H1 (cell line): ENCODE results near the gene CISH. TPM values are rescaled to one million over a fixed set of nuclear protein-coding genes. Genes with fewer than 3 reads are reported as not detected.

Experiments
- CTCF ChIA-PET: fragments of 300-600 bp; sonication (Branson Sonifier 250); formaldehyde crosslinking; loops from one replicate; lab custom pipeline; 2021; ENCODE audit not compliant: partially characterized antibody; lab: Charles Lee
- POLR2A ChIA-PET: fragments of 300-600 bp; sonication (Branson Sonifier 250); formaldehyde crosslinking; loops from one replicate; lab custom pipeline; 2021; ENCODE audit warnings: inconsistent platforms; ENCODE audit not compliant: partially characterized antibody; lab: Charles Lee
- DNase-seq, 2 experiments: peaks; one replicate each; pipeline versions ENCODE4 v3.0.0 to v3.0.0-alpha.2; 2010 to 2022; ENCODE audit warnings: low spot score in 2 of 2, low read depth in 1 of 2, mixed read lengths in 1 of 2
- FAIRE-seq: peaks from 2 replicates; lab custom pipeline; 2011; peaks lifted over from hg19 to GRCh38; lab: Jason Lieb, UNC
- H2AFZ ChIP-seq: 2 replicates; pipeline ENCODE4 v1.8.1; 2012; ENCODE audit warnings: low read length, inconsistent platforms
- H2AK5ac ChIP-seq: 2 replicates; pipeline ENCODE4 v1.6.1; 2013; ENCODE audit warnings: low read depth, low read length
- H2BK120ac ChIP-seq: replicated peaks from 2 replicates; pipeline ENCODE3; 2013; ENCODE audit warnings: low read depth, low read length, inconsistent platforms
- H2BK12ac ChIP-seq: 2 replicates; pipeline ENCODE4 v1.6.1; 2013; ENCODE audit warnings: low read depth, low read length
- H2BK15ac ChIP-seq: 2 replicates; pipeline ENCODE4 v1.6.1; 2013; ENCODE audit warnings: low read length
- H2BK20ac ChIP-seq: 2 replicates; pipeline ENCODE4 v1.6.1; 2013; ENCODE audit warnings: low read length
- H2BK5ac ChIP-seq: 2 replicates; pipeline ENCODE4 v1.6.1; 2013; ENCODE audit warnings: low read depth, low read length
- H3K14ac ChIP-seq: 2 replicates; pipeline ENCODE4 v1.6.1; 2013; ENCODE audit warnings: inconsistent platforms; ENCODE audit not compliant: insufficient read length
- H3K18ac ChIP-seq: 2 replicates; pipeline ENCODE4 v1.6.1; 2013; ENCODE audit warnings: low read length; ENCODE audit errors: extremely low read depth
- H3K23ac ChIP-seq: 2 replicates; pipeline ENCODE4 v1.6.1; 2013; ENCODE audit warnings: inconsistent platforms; ENCODE audit not compliant: insufficient read length
- H3K23me2 ChIP-seq: 2 replicates; pipeline ENCODE4 v1.6.1; 2013; ENCODE audit warnings: low read depth, low read length
- H3K27ac ChIP-seq: 2 replicates; pipeline ENCODE4 v1.6.1; 2011; ENCODE audit warnings: low read depth, low read length, inconsistent platforms
- H3K27me3 ChIP-seq, 4 experiments: replicated peaks in 1 of 4; 1 replicate in 1 of 4; 2 replicates in 3 of 4; pipeline versions ENCODE4 v1.6.1 to v1.8.1; 2011 to 2013; ENCODE audit warnings: low read length in 3 of 4, mild to moderate bottlenecking in 3 of 4, inconsistent platforms in 2 of 4, mixed read lengths in 2 of 4, moderate library complexity in 1 of 4; ENCODE audit not compliant: control insufficient read depth in 3 of 4, insufficient read depth in 3 of 4; ENCODE audit errors: extremely low read depth in 1 of 4
- H3K36me3 ChIP-seq, 4 experiments: 2 replicates each; pipeline versions ENCODE4 v1.6.1 to v1.8.1; 2011 to 2013; ENCODE audit warnings: mild to moderate bottlenecking in 4 of 4, low read length in 3 of 4, moderate library complexity in 2 of 4, control low read depth in 1 of 4, inconsistent platforms in 1 of 4; ENCODE audit not compliant: insufficient read depth in 4 of 4, control insufficient read depth in 2 of 4
- H3K4ac ChIP-seq: replicated peaks from 2 replicates; pipeline ENCODE3; 2013; ENCODE audit warnings: low read length, low read depth, mixed read lengths, inconsistent platforms; ENCODE audit not compliant: insufficient read length
- H3K4me1 ChIP-seq, 4 experiments: replicated peaks in 1 of 4; 1 replicate in 1 of 4; 2 replicates in 3 of 4; pipeline versions ENCODE4 v1.6.1 to v1.8.1; 2011 to 2013; ENCODE audit warnings: low read length in 3 of 4, inconsistent platforms in 2 of 4, mixed read lengths in 1 of 4; ENCODE audit not compliant: insufficient read depth in 4 of 4, control insufficient read depth in 3 of 4
- H3K4me2 ChIP-seq, 2 experiments: 2 replicates each; pipeline versions ENCODE4 v1.6.1 to v1.8.1; 2011 to 2013; ENCODE audit warnings: low read depth in 2 of 2, low read length in 2 of 2, control low read depth in 1 of 2, inconsistent platforms in 1 of 2, mild to moderate bottlenecking in 1 of 2; ENCODE audit not compliant: insufficient read depth in 1 of 2
- H3K4me3 ChIP-seq, 4 experiments: fragments of 200-600, 300-600 bp in 1 of 4; sonication (generic), shearing (Covaris generic), sonication (Bioruptor Twin) in 1 of 4; 2 replicates each; pipeline versions ENCODE4 v1.5.1 to v1.8.1; 2011 to 2016; ENCODE audit warnings: low read length in 4 of 4, low read depth in 3 of 4, control low read depth in 2 of 4, inconsistent platforms in 2 of 4, mild to moderate bottlenecking in 2 of 4, mixed read lengths in 1 of 4, moderate library complexity in 1 of 4; ENCODE audit not compliant: insufficient read depth in 2 of 4; ENCODE audit errors: extremely low read depth in 1 of 4
- H3K56ac ChIP-seq: replicated peaks from 2 replicates; pipeline ENCODE3; 2013; ENCODE audit warnings: low read depth, mild to moderate bottlenecking, mixed read lengths, low read length, inconsistent platforms; ENCODE audit not compliant: insufficient read length
- H3K79me1 ChIP-seq: 2 replicates; pipeline ENCODE4 v1.6.1; 2013; ENCODE audit warnings: low read depth, low read length, control low read depth
- H3K79me2 ChIP-seq, 2 experiments: 2 replicates each; pipeline versions ENCODE4 v1.6.1 to v1.8.1; 2012 to 2013; ENCODE audit warnings: low read length in 2 of 2, mild to moderate bottlenecking in 2 of 2, inconsistent platforms in 1 of 2; ENCODE audit not compliant: insufficient read depth in 2 of 2, control insufficient read depth in 1 of 2
- H3K9ac ChIP-seq, 4 experiments: replicated peaks in 1 of 4; 1 replicate in 1 of 4; 2 replicates in 3 of 4; pipeline versions ENCODE4 v1.6.1 to v1.8.1; 2011 to 2013; ENCODE audit warnings: low read depth in 3 of 4, low read length in 3 of 4, control low read depth in 2 of 4, mild to moderate bottlenecking in 2 of 4, moderate library complexity in 2 of 4, inconsistent platforms in 1 of 4; ENCODE audit errors: extremely low read depth in 1 of 4
- H3K9me3 ChIP-seq, 2 experiments: 2 replicates each; pipeline versions ENCODE4 v1.6.1 to v1.8.1; 2012 to 2013; ENCODE audit warnings: mild to moderate bottlenecking in 2 of 2, moderate library complexity in 2 of 2, control low read depth in 1 of 2, inconsistent platforms in 1 of 2, low read depth in 1 of 2, low read length in 1 of 2, mixed read lengths in 1 of 2; ENCODE audit not compliant: insufficient read depth in 2 of 2
- H4K20me1 ChIP-seq, 2 experiments: replicated peaks in 1 of 2; 2 replicates each; pipeline versions ENCODE3 to v1.8.1; 2011 to 2013; ENCODE audit warnings: inconsistent platforms in 2 of 2, low read length in 2 of 2, mild to moderate bottlenecking in 1 of 2; ENCODE audit not compliant: insufficient read depth in 2 of 2, control insufficient read depth in 1 of 2
- H4K5ac ChIP-seq: 2 replicates; pipeline ENCODE4 v1.6.1; 2013; ENCODE audit warnings: low read length, low read depth, mixed read lengths, inconsistent platforms; ENCODE audit not compliant: insufficient read length
- H4K8ac ChIP-seq: 2 replicates; pipeline ENCODE4 v1.8.0; 2013; ENCODE audit warnings: mild to moderate bottlenecking, moderate library complexity, low read length, inconsistent platforms; ENCODE audit not compliant: insufficient read depth; ENCODE audit errors: extremely low read depth
- H4K91ac ChIP-seq: replicated peaks from 2 replicates; pipeline ENCODE3; 2013; ENCODE audit warnings: low read length, mixed read lengths, inconsistent platforms; ENCODE audit not compliant: insufficient read length
- BACH1 ChIP-seq: IDR thresholded peaks from 2 replicates; pipeline ENCODE4 v1.6.1; 2012; ENCODE audit warnings: low read length, improper control_type of control experiment
- BRCA1 ChIP-seq: IDR thresholded peaks from 2 replicates; pipeline ENCODE4 v1.6.1; 2012; ENCODE audit warnings: low read depth, low read length, improper control_type of control experiment
- CTBP2 ChIP-seq: IDR thresholded peaks from 2 replicates; pipeline ENCODE4 v1.7.0; 2011; ENCODE audit warnings: borderline replicate concordance, mild to moderate bottlenecking, moderate library complexity, mixed read lengths, low read length; ENCODE audit not compliant: insufficient read depth, insufficient read length
- EGR1 ChIP-seq: IDR thresholded peaks from 2 replicates; pipeline ENCODE4 v1.6.1; 2011; ENCODE audit warnings: low read depth, low read length, borderline replicate concordance
- EP300 ChIP-seq, 2 experiments: IDR thresholded peaks; 1 replicate in 1 of 2; 2 replicates in 1 of 2; pipeline ENCODE4 v1.6.1; 2011 to 2012; ENCODE audit warnings: low read depth in 2 of 2, low read length in 2 of 2, mild to moderate bottlenecking in 2 of 2, borderline replicate concordance in 1 of 2, inconsistent platforms in 1 of 2, moderate library complexity in 1 of 2
- KDM4A ChIP-seq: IDR thresholded peaks from one replicate; pipeline ENCODE4 v1.7.1; 2012; ENCODE audit warnings: low read depth, mild to moderate bottlenecking, moderate library complexity, low read length, inconsistent platforms; ENCODE audit not compliant: severe bottlenecking
- POLR2AphosphoS5 ChIP-seq: IDR thresholded peaks from 2 replicates; pipeline ENCODE4 v1.6.1; 2011; ENCODE audit warnings: low read depth, low read length
- WGBS, 2 experiments: shearing (Covaris generic) in 1 of 2; methylation state at CpG; one replicate each; pipeline versions ENCODE4 v1.1.6 to v1.1.7; 2013 to 2015; ENCODE audit warnings: low lambda C conversion rate in 2 of 2, mixed read lengths in 2 of 2, inconsistent platforms in 1 of 2, low coverage in 1 of 2, missing lambda C conversion rate in 1 of 2; ENCODE audit not compliant: insufficient replicate concordance in 2 of 2, insufficient coverage in 1 of 2, insufficient read length in 1 of 2; ENCODE audit errors: extremely low coverage in 1 of 2, missing lambda C conversion rate in 1 of 2; 5-methylcytosine and 5-hydroxymethylcytosine counted together
- polyA plus RNA-seq, 7 experiments: library from polyadenylated mRNA; depleted of rRNA in 3 of 7; stranded (reverse) in 5 of 7; unstranded in 2 of 7; fragments of >200 nt in 5 of 7; fragments of 200-250 nt in 2 of 7; gene quantifications; 1 replicate in 5 of 7; 2 replicates in 1 of 7; 4 replicates in 1 of 7; pipeline versions ENCODE4 v1.2.1 to v1.2.3, GENCODE V29; 2011 to 2013; ENCODE audit warnings: missing spikeins in 2 of 7, mixed read lengths in 2 of 7
- total RNA-seq: library from RNA; stranded (reverse); fragmentation: NEBNext Ultra II Directional; extraction: Animal tissue kit (Norgen Biotek cat#: 25700); gene quantifications from 2 replicates; pipeline ENCODE4 v1.2.1, GENCODE V29; 2021
- TF ChIP-seq, protein P1 (sequence below): IDR thresholded peaks from 2 replicates; pipeline ENCODE4 v1.6.1; 2011; ENCODE audit warnings: low read length, improper control_type of control experiment

The CISH gene
- total and polyA plus RNA-seq, 2 of the 8 experiments (the other 6 are each of a cell fraction or from before 2014, with no cell fraction given) = 1.9 to 2.2 TPM

DNA sequence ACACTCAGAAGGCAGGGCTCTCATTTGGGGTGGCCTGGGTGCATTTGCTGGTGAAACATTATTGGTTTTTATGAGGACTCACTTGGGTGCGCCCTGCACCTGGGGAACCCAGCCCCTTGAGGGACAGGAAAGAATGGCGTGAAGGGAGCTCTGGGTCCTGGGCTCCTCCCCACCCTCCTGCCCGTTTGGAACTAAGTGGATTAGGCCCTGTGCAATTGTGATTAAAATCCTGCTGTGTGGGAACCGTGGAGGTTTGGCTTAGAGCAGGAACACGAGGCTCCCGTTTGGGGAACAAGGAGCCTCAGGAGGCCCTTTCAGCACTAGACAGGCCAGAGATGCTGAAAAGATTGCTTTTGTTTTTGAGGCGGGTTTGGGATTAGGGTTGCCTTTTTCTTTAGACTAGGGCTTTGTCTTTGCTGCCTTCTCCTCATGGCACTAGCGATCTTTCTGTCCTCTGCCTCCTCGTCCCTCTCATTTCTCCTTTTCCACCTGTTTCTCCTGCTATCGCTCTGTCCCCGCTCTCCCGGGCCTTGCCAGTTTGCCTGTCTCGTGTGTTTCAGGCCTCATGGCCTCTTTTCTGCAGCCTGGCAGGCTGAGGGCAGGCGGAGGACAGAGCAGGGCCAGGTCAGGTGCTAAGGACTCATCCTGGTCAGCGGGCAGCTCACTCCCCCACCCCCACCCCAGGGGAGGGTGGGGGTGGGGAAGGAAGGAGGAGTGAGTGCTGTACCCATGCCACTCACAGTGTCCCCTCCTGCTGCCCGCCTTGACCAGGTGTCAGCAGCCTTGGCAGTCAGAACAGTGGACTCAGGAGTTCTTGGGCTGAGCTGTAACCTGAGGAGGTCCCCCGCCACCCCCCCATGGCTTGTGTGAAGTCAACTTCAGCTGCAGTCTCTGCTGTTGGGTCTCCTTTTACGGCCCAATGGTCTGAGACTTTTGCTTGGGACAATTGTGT, 13.9 kb upstream of the CISH start:
- Histone ChIP-seq H4K8ac (no peak overlapping the region; the same call in 1 of the 2 replicates), H3K79me2 (peaks cover 0 to 40% of the 10 kb centered on the region in 2 experiments; a peak in 1 of 4 replicates), H4K20me1 (peaks cover 2 to 16% of the 10 kb centered on the region in 2 experiments), H3K9ac (no peak overlapping the region), H3K79me1 (peaks cover 9% of the 10 kb centered on the region), H3K23me2 (no peaks in the 10 kb centered on the region), H3K4me2 (peak overlapping the region; percentile 14 to 15; a peak in 2 of 4 replicates), H4K5ac (no peak overlapping the region), H2AFZ (no peak overlapping the region), H2BK12ac (0 out of 2 replicates have a peak overlapping the region, but pooled peaks have one; percentile 17), H3K14ac (no peak overlapping the region), H3K4ac (no peak overlapping the region), H3K56ac (no peak overlapping the region), H2BK120ac (no peak overlapping the region), H2AK5ac (no peak overlapping the region), H3K36me3 (peaks cover 0 to 3% (median 0%) of the 10 kb centered on the region in 4 experiments; a peak in 2 of 8 replicates), H3K23ac (no peak overlapping the region), H2BK5ac (0 out of 2 replicates have a peak overlapping the region, but pooled peaks have one; percentile 2), H3K27ac (peak overlapping the region; percentile 23; the same call in 1 of the 2 replicates), H3K27me3 (no peaks in the 10 kb centered on the region), H3K18ac (no peak overlapping the region; the same call in none of the 2 replicates), H3K9me3 (no peaks in the 10 kb centered on the region), H3K4me1 (peaks cover 2 to 21% (median 12%) of the 10 kb centered on the region in 4 experiments), H2BK20ac (0 out of 2 replicates have a peak overlapping the region, but pooled peaks have one; percentile 48), H3K4me3 (no peak overlapping the region), H4K91ac (no peak overlapping the region), H2BK15ac (no peak overlapping the region)
- WGBS, 2 experiments = 74% methylated on average over 17 of the region's 18 CpGs; no CpG with 5 or more reads in 1 of the 2 experiments
- ChIA-PET CTCF (interaction anchor here (0.7 to 63.8 kb wide), 8 partner anchors 4 to 746 kb away, joined by 3 to 1262 read pairs (median 8); partner anchors contain the start of genes C3orf18, CISH, DOCK3 and HEMK1), POLR2A (interaction anchor here (0.6 kb wide), 1 partner anchor 312 kb away, joined by 3 read pairs; no protein-coding TSS in a partner anchor)
- no peak for FAIRE-seq
- no peak for DNase-seq
- TF ChIP-seq, protein P1, sequence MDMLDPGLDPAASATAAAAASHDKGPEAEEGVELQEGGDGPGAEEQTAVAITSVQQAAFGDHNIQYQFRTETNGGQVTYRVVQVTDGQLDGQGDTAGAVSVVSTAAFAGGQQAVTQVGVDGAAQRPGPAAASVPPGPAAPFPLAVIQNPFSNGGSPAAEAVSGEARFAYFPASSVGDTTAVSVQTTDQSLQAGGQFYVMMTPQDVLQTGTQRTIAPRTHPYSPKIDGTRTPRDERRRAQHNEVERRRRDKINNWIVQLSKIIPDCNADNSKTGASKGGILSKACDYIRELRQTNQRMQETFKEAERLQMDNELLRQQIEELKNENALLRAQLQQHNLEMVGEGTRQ = no peak
- TF ChIP-seq CTBP2 = no peak
- TF ChIP-seq KDM4A = no peak
- TF ChIP-seq BRCA1 = no peak
- TF ChIP-seq BACH1 = no peak
- TF ChIP-seq EGR1 = no peak
- no peak for TF ChIP-seq EP300 (IDR thresholded peaks at IDR 0.05; ENCODE audit: borderline replicate concordance in 1 of 2, low read depth in 2 of 2, low read length in 2 of 2)
- TF ChIP-seq POLR2AphosphoS5 = no peak
